Caco-2 (cell line): ENCODE results near the gene DARS1. TPM values are rescaled to one million over a fixed set of nuclear protein-coding genes. Genes with fewer than 3 reads are reported as not detected.

Experiments used
- BruUV-seq: library from RNA; stranded (reverse); fragments of 400-500 nt; replicated peaks from 2 replicates; lab custom pipeline; 2021; lab: Mats Ljungman, UMichigan
- CTCF ChIA-PET: fragments of 300-600 bp; sonication (Branson Sonifier 250); formaldehyde crosslinking; loops from one replicate; lab custom pipeline; 2022; ENCODE audit warnings: antibody characterized with exemption; lab: Charles Lee
- POLR2A ChIA-PET: fragments of 300-600 bp; sonication (Branson Sonifier 250); formaldehyde crosslinking; loops from one replicate; lab custom pipeline; 2022; ENCODE audit warnings: antibody characterized with exemption; lab: Charles Lee
- DNase-seq, 2 experiments: peaks; one replicate each; pipeline versions ENCODE4 v3.0.0 to v3.0.0-alpha.2; 2020 to 2022
- H3K27me3 ChIP-seq: replicated peaks from 2 replicates; pipeline ENCODE4 v1.6.0; 2011; ENCODE audit warnings: low read length; ENCODE audit not compliant: control insufficient read depth, insufficient read depth
- H3K36me3 ChIP-seq: 2 replicates; pipeline ENCODE4 v1.5.1; 2011; ENCODE audit warnings: low read length; ENCODE audit not compliant: control insufficient read depth, insufficient read depth
- H3K4me1 ChIP-seq: fragments of 250-450 bp; sonication (Bioruptor Pico); 2 replicates; pipeline ENCODE4 v1.5.1; 2020; ENCODE audit warnings: mild to moderate bottlenecking
- H3K4me3 ChIP-seq: 2 replicates; pipeline ENCODE4 v1.5.1; 2011; ENCODE audit warnings: low read depth, mild to moderate bottlenecking, control low read depth, low read length
- H3K9me3 ChIP-seq: fragments of 250-450 bp; sonication (Bioruptor Pico); 2 replicates; pipeline ENCODE4 v1.5.1; 2020; ENCODE audit warnings: mild to moderate bottlenecking, moderate library complexity
- H3K27ac Mint-ChIP-seq: one replicate; pipeline ENCODE4 v1.8.0; 2022; ENCODE audit warnings: mixed read lengths; ENCODE audit not compliant: unreplicated experiment
- H3K27me3 Mint-ChIP-seq: one replicate; pipeline ENCODE4 v1.8.0; 2022; ENCODE audit warnings: mixed read lengths; ENCODE audit not compliant: insufficient read depth, unreplicated experiment
- H3K36me3 Mint-ChIP-seq: one replicate; pipeline ENCODE4 v1.8.0; 2022; ENCODE audit warnings: mild to moderate bottlenecking, mixed read lengths; ENCODE audit not compliant: insufficient read depth, unreplicated experiment
- H3K4me1 Mint-ChIP-seq: one replicate; pipeline ENCODE4 v1.8.0; 2022; ENCODE audit warnings: low read depth, mixed read lengths; ENCODE audit not compliant: unreplicated experiment
- H3K4me3 Mint-ChIP-seq: one replicate; pipeline ENCODE4 v1.8.0; 2022; ENCODE audit warnings: mild to moderate bottlenecking, moderate library complexity, mixed read lengths; ENCODE audit not compliant: unreplicated experiment
- H3K9me3 Mint-ChIP-seq: one replicate; pipeline ENCODE4 v1.8.0; 2022; ENCODE audit warnings: mixed read lengths; ENCODE audit not compliant: unreplicated experiment
- intact Hi-C: fragments of 100-400 bp; cut with micrococcal nuclease; formaldehyde crosslinking; loops from one replicate; pipeline ENCODE4 v1.10.0; 2022; ENCODE audit not compliant: unreplicated experiment
- total RNA-seq: library from RNA; stranded (reverse); gene quantifications from 2 replicates; pipeline ENCODE4 v1.2.3, GENCODE V29; 2022
- TF ChIP-seq, protein P1 (sequence below), 2 experiments: fragments of 200-600 bp in 1 of 2; IDR thresholded peaks; 1 replicate in 1 of 2; 2 replicates in 1 of 2; pipeline versions ENCODE4 v1.5.1 to v1.8.0; 2011 to 2022; ENCODE audit warnings: antibody characterized with exemption in 1 of 2, control low read depth in 1 of 2, inconsistent platforms in 1 of 2, low read depth in 1 of 2, low read length in 1 of 2, mild to moderate bottlenecking in 1 of 2, moderate library complexity in 1 of 2; ENCODE audit not compliant: insufficient read depth in 1 of 2, severe bottlenecking in 1 of 2, unreplicated experiment in 1 of 2

The DARS1 gene
- total RNA-seq, 1 experiment from 2014 or later = 90.9 TPM

DNA sequence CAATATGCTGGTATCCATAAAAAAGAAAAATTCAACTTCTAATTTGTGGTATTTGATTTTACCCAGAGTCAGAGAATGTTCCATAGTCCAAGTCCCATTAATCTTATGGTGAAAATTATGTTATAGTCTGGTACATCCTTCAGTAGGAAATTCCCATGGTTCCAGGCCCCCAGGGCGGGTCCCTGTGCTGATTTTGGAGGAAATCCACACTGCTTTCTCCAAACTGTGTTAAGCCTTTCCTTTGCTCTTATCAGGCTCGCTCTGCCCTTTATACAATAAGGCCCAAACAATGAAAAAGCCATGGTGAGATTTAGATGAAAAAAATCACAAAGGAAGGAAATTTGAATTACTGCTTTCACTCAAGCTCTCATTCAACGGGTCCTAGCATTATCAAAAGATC, 46.8 kb upstream of the DARS1 start:
- CTCF ChIA-PET = no interaction called here

DNA sequence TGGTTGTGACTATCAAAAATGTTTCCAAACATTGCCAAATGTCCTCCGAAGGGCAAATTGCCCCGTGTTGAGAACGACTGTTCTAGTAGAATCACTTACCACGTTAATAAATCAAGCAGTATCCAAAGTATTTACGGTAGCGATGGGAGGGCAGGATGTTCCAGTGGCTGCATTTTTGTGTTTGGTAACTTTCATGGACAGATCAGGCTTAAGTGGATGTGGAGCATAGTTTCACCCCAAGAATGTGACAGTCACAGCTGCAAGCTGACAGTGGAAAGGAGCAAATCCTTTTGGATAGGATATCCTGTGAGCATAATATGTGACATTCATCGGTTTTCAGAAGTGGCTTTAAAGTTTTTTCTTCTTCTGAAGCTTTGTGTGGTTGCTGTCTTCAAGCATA, 46.3 kb upstream of the DARS1 start:
- H3K27me3 Mint-ChIP-seq = peaks cover 4% of the 10 kb centered on the region
- no TSS peak for BruUV-seq
- H3K9me3 ChIP-seq = no peaks in the 10 kb centered on the region
- no peak overlapping the region for H3K27ac Mint-ChIP-seq
- H3K36me3 ChIP-seq = no peaks in the 10 kb centered on the region
- CTCF ChIA-PET = no interaction called here
- no peaks in the 10 kb centered on the region for H3K9me3 Mint-ChIP-seq
- intact Hi-C loops = no loop called here
- H3K36me3 Mint-ChIP-seq = no peaks in the 10 kb centered on the region
- no peak for DNase-seq
- H3K4me1 ChIP-seq = no peaks in the 10 kb centered on the region
- no peak overlapping the region for H3K4me3 Mint-ChIP-seq
- H3K4me3 ChIP-seq = no peak overlapping the region
- TF ChIP-seq, protein P1, sequence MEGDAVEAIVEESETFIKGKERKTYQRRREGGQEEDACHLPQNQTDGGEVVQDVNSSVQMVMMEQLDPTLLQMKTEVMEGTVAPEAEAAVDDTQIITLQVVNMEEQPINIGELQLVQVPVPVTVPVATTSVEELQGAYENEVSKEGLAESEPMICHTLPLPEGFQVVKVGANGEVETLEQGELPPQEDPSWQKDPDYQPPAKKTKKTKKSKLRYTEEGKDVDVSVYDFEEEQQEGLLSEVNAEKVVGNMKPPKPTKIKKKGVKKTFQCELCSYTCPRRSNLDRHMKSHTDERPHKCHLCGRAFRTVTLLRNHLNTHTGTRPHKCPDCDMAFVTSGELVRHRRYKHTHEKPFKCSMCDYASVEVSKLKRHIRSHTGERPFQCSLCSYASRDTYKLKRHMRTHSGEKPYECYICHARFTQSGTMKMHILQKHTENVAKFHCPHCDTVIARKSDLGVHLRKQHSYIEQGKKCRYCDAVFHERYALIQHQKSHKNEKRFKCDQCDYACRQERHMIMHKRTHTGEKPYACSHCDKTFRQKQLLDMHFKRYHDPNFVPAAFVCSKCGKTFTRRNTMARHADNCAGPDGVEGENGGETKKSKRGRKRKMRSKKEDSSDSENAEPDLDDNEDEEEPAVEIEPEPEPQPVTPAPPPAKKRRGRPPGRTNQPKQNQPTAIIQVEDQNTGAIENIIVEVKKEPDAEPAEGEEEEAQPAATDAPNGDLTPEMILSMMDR (IDR thresholded peaks at IDR 0.05; ENCODE audit: insufficient read depth in 1 of 2, low read depth in 1 of 2, low read length in 1 of 2, severe bottlenecking in 1 of 2, unreplicated experiment in 1 of 2) = no peak
- no peaks in the 10 kb centered on the region for H3K4me1 Mint-ChIP-seq
- POLR2A ChIA-PET = no interaction called here
- no peaks in the 10 kb centered on the region; the same call in 1 of the 2 replicates for H3K27me3 ChIP-seq

More for the DNA sequence above, 46.8 kb upstream of the DARS1 start:
- no peaks in the 10 kb centered on the region for H3K4me1 Mint-ChIP-seq
- peaks cover 4% of the 10 kb centered on the region for H3K27me3 Mint-ChIP-seq
- H3K9me3 Mint-ChIP-seq = no peaks in the 10 kb centered on the region
- TF ChIP-seq, protein P1 (IDR thresholded peaks at IDR 0.05; ENCODE audit: insufficient read depth in 1 of 2, low read depth in 1 of 2, low read length in 1 of 2, severe bottlenecking in 1 of 2, unreplicated experiment in 1 of 2) = no peak
- no peaks in the 10 kb centered on the region for H3K9me3 ChIP-seq
- H3K4me3 ChIP-seq = no peak overlapping the region
- no peaks in the 10 kb centered on the region for H3K36me3 ChIP-seq
- no peak overlapping the region for H3K27ac Mint-ChIP-seq
- DNase-seq = no peak
- no peaks in the 10 kb centered on the region for H3K4me1 ChIP-seq
- no peak overlapping the region for H3K4me3 Mint-ChIP-seq
- H3K36me3 Mint-ChIP-seq = no peaks in the 10 kb centered on the region
- POLR2A ChIA-PET = no interaction called here
- BruUV-seq = no TSS peak
- no peaks in the 10 kb centered on the region; the same call in 1 of the 2 replicates for H3K27me3 ChIP-seq
- intact Hi-C loops = no loop called here

DNA sequence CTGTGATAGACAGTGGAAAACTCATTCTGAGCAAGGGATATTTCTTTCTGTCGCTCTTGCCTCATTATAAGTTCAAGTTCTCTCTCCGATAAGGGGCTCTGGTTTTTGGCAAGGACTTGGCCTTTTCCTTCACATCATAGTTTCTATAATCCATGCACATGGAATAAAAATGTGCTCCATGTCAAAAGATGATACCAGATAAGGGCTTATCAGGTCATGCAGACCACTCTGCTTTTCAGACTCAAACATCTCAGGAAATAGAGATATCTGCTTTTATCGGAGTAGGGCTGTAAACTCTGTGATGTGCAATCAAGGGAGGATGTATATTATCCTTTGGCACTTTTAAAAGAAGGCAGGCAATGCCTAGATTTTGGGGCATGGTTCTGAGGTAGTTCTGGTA, 45.0 kb upstream of the DARS1 start:
- H3K36me3 ChIP-seq = no peaks in the 10 kb centered on the region
- TF ChIP-seq, protein P1 (IDR thresholded peaks at IDR 0.05; ENCODE audit: insufficient read depth in 1 of 2, low read depth in 1 of 2, low read length in 1 of 2, severe bottlenecking in 1 of 2, unreplicated experiment in 1 of 2) = no peak
- H3K27me3 Mint-ChIP-seq = peaks cover 4% of the 10 kb centered on the region
- no peaks in the 10 kb centered on the region for H3K9me3 Mint-ChIP-seq
- POLR2A ChIA-PET = no interaction called here
- CTCF ChIA-PET = no interaction called here
- no peaks in the 10 kb centered on the region; the same call in 1 of the 2 replicates for H3K27me3 ChIP-seq
- no peak overlapping the region for H3K4me3 Mint-ChIP-seq
- no TSS peak for BruUV-seq
- intact Hi-C loops = no loop called here
- no peak overlapping the region for H3K27ac Mint-ChIP-seq
- no peaks in the 10 kb centered on the region for H3K36me3 Mint-ChIP-seq
- H3K9me3 ChIP-seq = no peaks in the 10 kb centered on the region
- no peak for DNase-seq
- no peak overlapping the region for H3K4me3 ChIP-seq
- no peaks in the 10 kb centered on the region for H3K4me1 ChIP-seq
- H3K4me1 Mint-ChIP-seq = no peaks in the 10 kb centered on the region
